Effector memory CD8-positive, alpha-beta T cell (primary cell): Measurements from ENCODE around the gene RPS21.
A peak's percentile ranks its signal among the peaks of the same experiment; 100 is the strongest.

Experiments
- ATAC-seq: fragments of 150-1000 bp; cut with Tn5 transposase; replicated peaks from 2 replicates; pipeline ENCODE4 v1.10.0; 2021; ENCODE audit warnings: mild to moderate bottlenecking, moderate library complexity
- DNase-seq, 3 experiments: peaks; one replicate each; pipeline ENCODE4 v3.0.0; 2021
- H3K27ac Mint-ChIP-seq, 2 donors: one replicate each; pipeline ENCODE4 v1.8.0; 2022; ENCODE audit warnings: mild to moderate bottlenecking in 2 of 2, mixed read lengths in 2 of 2, moderate library complexity in 2 of 2
- H3K27me3 Mint-ChIP-seq, 2 donors: one replicate each; pipeline ENCODE4 v1.8.0; 2022; ENCODE audit warnings: mixed read lengths in 2 of 2
- H3K36me3 Mint-ChIP-seq: one replicate; pipeline ENCODE4 v1.8.0; 2022; ENCODE audit warnings: mild to moderate bottlenecking, moderate library complexity, mixed read lengths; ENCODE audit not compliant: insufficient read depth
- H3K4me1 Mint-ChIP-seq, 2 donors: one replicate each; pipeline ENCODE4 v1.8.0; 2022; ENCODE audit warnings: low read depth in 2 of 2, mixed read lengths in 2 of 2
- H3K4me3 Mint-ChIP-seq, 2 donors: one replicate each; pipeline ENCODE4 v1.8.0; 2022; ENCODE audit warnings: mild to moderate bottlenecking in 2 of 2, mixed read lengths in 2 of 2, moderate library complexity in 2 of 2
- H3K9me3 Mint-ChIP-seq, 2 donors: one replicate each; pipeline ENCODE4 v1.8.0; 2022; ENCODE audit warnings: mixed read lengths in 2 of 2

The RPS21 gene

DNA sequence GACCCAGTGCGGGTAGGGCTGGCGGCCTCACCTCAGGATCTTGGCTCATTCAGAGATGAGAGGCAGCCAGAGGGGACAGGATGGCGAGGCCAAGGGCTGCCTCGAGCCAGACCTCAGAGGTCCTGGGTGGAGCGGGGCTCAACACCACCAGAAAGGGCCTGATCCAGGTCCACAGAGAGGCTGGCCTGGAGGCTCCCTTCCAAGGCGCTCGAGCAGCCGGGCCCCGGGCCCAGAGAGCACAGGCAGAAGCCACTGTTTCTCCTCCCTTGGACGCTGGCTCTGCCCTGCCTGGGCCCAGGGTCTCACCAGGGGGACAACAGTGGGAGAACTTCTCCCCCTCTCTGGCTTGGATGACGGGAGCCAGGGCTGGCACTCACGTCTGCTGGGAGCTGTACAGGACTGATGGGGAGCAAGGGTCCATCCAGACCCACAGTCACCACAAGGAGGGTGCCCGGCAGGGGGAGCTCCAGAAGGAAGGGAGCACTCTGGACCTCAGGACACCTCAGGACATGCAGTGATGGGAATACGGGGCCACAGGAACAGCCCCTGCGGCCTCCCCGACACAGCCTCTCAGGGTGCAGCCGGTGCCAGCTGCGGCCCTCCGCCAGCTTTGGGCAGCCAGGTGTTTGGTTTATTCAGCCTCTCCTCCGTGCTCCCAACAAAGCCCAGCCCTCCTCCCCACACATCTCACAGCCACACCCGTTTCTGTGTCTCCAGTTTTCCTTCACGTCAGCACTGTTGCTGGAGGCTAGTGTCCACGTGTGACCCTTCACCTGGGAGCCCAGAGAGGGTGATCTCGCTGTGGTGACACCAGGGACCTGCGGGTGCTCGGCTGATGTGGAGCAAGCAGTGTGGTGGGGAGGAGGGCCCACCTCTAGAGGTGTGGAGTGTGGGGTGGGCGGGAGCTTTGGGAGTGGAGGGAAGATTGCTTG, 8.7 kb downstream of the RPS21 start:
- DNase-seq (no peak), ATAC-seq (no peak)
- Mint-ChIP-seq H3K4me3 (no peak overlapping the region), H3K9me3 (peaks cover 0 to 8% of the 10 kb centered on the region in 2 donors), H3K36me3 (peaks cover 24% of the 10 kb centered on the region), H3K27ac (peak overlapping the region in 1 of 2 donors; percentile 67), H3K4me1 (peaks cover 0 to 5% of the 10 kb centered on the region in 2 donors), H3K27me3 (no peaks in the 10 kb centered on the region)

DNA sequence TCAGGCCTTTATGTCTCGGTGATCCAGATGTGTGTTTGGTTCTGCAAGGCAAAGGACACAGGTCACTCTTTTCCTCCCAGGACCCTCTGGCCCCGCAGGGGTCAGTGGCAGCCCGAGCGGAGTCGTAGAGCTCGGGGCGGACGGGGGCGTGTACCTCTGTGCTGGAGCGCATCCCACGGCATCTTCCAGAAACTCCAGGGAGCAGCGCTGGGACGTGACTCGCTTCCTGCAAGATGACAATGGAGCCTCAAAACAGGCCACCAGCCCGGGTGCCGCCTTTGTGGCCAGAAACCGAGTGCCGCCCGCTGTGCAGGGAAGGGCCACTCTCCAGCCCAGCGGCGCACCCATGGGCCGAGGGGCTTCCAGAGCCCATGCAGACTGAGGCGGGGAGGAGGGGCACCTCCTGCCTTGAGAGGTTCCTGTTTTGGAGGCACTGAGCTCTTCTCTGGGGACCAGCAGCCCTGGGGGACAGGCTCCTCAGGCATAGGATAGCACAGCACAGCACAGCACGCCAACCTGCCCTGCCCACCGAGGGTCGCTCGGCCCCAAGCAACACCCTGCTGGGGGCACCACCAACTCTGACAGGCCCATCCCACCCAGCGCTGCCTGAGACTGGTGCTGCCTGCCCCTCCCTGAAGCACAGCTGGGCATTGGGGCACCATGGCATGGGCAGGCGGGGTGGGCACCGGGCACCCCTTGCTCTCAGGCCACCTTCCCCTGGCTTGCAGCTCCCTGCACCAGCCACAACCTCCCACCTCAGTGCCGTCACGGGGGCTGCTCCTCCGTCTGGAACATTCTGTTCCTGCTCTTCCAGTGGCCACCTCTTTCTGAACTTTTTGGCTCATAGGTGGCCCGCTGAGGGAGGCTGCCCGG, 9.7 kb downstream of the RPS21 start:
- ATAC-seq (no peak), DNase-seq (no peak)
- Mint-ChIP-seq H3K4me1 (peaks cover 2 to 5% of the 10 kb centered on the region in 2 donors), H3K4me3 (no peak overlapping the region), H3K9me3 (peaks cover 0 to 8% of the 10 kb centered on the region in 2 donors), H3K36me3 (peaks cover 29% of the 10 kb centered on the region), H3K27ac (peak overlapping the region in 1 of 2 donors; percentile 73), H3K27me3 (no peaks in the 10 kb centered on the region)

DNA sequence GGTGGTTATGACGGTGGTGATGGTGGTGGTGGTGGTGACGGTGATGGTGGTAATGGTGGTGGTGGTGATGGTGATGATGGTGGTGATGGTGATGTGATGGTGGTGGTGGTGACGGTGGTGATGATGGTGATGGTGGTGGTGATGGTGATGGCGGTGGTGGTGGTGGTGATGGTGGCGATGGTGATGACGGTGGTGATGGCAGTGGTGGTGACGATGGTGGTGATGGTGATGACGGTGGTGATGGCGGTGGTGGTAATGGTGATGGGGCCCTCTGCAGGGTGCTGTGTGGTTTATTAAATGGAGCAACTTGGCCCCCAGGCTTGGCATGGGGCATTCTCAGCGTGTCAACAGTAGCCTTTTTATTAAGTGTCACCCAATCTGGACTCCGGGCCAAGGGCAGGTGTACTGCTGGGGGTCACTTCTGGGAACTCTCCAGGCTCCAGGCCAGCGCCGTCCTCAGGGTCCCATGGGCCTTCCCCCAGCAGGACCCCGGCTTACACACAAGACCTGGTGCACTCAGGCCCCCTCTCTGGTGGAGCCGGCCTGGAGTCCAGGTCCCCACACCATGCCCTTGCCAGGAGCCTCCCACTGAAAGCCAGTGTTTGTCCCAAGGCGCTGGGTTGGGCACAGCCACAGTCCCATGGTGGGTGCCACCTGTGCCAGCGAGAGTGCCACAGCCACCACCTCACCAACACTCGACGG, 11.4 kb downstream of the RPS21 start:
- H3K9me3 Mint-ChIP-seq = peaks cover 0 to 8% of the 10 kb centered on the region in 2 donors
- peaks cover 2 to 5% of the 10 kb centered on the region in 2 donors for H3K4me1 Mint-ChIP-seq
- DNase-seq (no peak), ATAC-seq (no peak)
- no peaks in the 10 kb centered on the region for H3K27me3 Mint-ChIP-seq
- H3K36me3 Mint-ChIP-seq = peaks cover 30% of the 10 kb centered on the region
- H3K4me3 Mint-ChIP-seq = no peak overlapping the region
- H3K27ac Mint-ChIP-seq = peak overlapping the region in 1 of 2 donors; percentile 62

DNA sequence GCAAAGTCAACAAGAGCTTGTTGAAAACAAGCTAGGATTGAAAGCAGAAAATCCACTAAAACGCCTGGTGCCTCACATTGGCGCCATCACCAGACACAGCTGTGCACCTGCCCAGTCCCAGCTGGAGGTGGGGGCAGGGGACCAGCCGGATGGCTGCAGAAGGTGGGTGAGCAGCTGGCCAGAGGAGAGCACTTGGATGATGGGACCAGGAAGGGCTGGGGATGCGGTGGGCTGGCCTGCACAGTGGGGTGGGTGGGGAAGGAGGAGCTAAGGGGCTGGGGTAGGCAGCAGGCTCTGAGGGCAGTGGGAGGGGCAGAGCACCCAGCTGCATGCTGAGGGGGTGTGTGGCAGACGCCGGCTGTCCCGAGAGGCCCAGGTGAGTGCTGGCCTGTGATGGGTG, 13.1 kb downstream of the RPS21 start:
- Mint-ChIP-seq H3K27ac (peak overlapping the region in 1 of 2 donors; percentile 72), H3K4me1 (peaks cover 5 to 7% of the 10 kb centered on the region in 2 donors), H3K27me3 (no peaks in the 10 kb centered on the region), H3K4me3 (no peak overlapping the region), H3K36me3 (peaks cover 30% of the 10 kb centered on the region), H3K9me3 (peaks cover 0 to 8% of the 10 kb centered on the region in 2 donors)
- ATAC-seq = no peak
- no peak for DNase-seq

DNA sequence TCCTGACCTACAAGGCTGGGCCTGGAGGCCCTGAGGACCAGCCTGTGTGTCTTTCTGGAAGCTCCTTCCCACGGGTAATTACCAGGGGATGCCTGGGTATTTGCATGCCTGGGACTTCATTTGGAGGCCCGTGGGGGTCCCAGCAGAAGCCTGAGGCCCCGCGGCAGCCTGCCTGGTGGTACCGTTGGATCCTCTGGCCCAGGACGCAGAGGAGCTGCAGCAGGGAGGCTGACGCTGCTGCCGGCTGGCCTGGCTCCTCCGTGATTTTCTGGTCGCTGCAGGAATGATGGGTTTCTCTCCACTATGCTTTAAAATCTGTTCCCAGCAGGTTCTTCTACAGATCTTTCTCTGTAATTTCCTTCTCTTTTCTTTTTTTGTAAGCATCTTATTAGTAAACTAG, 13.6 kb downstream of the RPS21 start:
- Mint-ChIP-seq H3K4me3 (no peak overlapping the region), H3K9me3 (peaks cover 0 to 8% of the 10 kb centered on the region in 2 donors), H3K27ac (peak overlapping the region in 1 of 2 donors; percentile 60), H3K36me3 (peaks cover 28% of the 10 kb centered on the region), H3K27me3 (no peaks in the 10 kb centered on the region), H3K4me1 (peaks cover 9 to 12% of the 10 kb centered on the region in 2 donors)
- ATAC-seq (no peak), DNase-seq (no peak)

DNA sequence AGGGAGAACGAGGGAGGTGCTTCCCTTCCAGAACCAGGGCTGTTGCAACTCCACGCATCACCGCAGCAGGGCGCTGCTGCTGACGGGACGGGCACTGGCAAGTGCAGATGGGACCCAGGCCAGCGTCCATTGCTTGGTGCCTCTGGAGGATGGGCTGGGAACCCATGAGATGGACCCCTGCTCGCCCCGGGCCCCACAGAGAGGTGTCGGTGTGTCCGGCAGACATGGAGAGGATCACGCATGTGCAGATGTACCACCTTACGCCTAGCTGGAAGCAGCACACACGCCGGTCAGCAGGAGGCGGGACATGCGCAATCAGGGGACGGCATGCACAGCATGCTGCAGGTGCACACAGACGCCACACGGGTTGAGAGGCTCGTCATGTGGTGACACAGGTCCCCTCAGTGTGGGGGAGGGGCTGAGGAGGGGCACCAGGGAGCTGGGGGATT, 14.5 kb downstream of the RPS21 start:
- Mint-ChIP-seq H3K4me1 (peaks cover 17 to 20% of the 10 kb centered on the region in 2 donors), H3K4me3 (no peak overlapping the region), H3K9me3 (peaks cover 0 to 8% of the 10 kb centered on the region in 2 donors), H3K27me3 (no peaks in the 10 kb centered on the region), H3K27ac (peak overlapping the region in 1 of 2 donors; percentile 60), H3K36me3 (peaks cover 24% of the 10 kb centered on the region)
- ATAC-seq (no peak), DNase-seq (no peak)

DNA sequence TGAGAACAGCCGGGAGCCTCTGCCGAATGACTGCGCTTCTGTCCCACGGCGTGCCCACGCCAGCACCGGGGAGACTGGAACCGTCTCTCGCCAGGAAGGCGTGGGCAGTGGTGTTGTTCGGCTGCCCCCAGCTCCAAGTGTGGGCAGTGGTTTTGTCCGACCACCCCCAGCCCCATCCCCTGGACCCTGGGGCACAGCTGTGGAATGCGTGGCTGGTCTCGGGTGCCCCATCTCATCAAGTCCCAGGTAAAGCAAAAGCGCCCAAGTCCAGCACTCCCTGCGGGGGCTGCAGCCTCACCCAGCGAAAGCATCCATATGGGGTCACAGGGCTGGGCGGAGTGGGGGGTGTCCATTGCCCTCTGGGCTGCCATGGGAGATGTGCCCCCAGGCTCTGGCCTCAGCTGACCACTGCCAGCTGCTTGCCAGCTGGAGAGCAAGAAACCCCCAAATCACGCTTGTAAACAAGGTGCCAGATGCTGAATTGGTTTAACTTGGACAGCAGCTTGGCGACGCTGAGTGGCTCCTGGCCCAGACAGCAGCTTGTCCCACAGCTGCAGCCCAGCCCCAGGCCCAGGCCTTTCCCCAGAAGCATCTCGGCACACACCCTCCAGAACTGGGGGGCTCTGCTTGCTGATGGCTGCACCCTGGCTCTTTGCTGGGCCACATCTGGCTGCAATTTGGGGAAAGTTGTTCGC, 15.7 kb downstream of the RPS21 start:
- no peak for DNase-seq

DNA sequence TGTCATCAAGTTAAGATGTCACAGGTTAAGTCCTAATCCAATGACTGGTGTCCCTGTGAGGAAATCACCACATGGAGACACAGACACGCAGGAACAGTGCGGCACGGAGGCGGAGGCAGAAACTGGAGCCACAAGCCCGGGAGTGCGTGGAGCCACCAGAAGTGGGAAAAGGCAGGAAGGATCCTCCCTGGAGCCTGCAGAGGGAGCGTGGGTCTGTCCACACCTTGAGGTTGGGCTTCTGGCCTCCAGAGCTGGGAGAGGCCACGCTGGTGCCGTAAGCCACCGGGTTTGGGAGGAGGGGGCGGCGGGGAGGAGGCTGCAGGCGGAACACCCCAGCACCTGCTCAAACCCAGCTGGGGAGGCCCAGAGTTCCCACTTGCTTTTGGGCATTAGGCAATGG, 16.4 kb downstream of the RPS21 start:
- H3K27me3 Mint-ChIP-seq = no peaks in the 10 kb centered on the region
- DNase-seq (no peak), ATAC-seq (no peak)
- H3K9me3 Mint-ChIP-seq = no peaks in the 10 kb centered on the region
- peaks cover 15% of the 10 kb centered on the region for H3K36me3 Mint-ChIP-seq
- H3K27ac Mint-ChIP-seq = no peak overlapping the region
- H3K4me1 Mint-ChIP-seq = peaks cover 16 to 23% of the 10 kb centered on the region in 2 donors
- H3K4me3 Mint-ChIP-seq = no peak overlapping the region

More for the DNA sequence above, 15.7 kb downstream of the RPS21 start:
- Mint-ChIP-seq H3K27me3 (no peaks in the 10 kb centered on the region), H3K4me3 (no peak overlapping the region), H3K9me3 (peaks cover 0 to 7% of the 10 kb centered on the region in 2 donors), H3K36me3 (peaks cover 17% of the 10 kb centered on the region), H3K4me1 (peaks cover 17 to 21% of the 10 kb centered on the region in 2 donors), H3K27ac (no peak overlapping the region)
- no peak for ATAC-seq

DNA sequence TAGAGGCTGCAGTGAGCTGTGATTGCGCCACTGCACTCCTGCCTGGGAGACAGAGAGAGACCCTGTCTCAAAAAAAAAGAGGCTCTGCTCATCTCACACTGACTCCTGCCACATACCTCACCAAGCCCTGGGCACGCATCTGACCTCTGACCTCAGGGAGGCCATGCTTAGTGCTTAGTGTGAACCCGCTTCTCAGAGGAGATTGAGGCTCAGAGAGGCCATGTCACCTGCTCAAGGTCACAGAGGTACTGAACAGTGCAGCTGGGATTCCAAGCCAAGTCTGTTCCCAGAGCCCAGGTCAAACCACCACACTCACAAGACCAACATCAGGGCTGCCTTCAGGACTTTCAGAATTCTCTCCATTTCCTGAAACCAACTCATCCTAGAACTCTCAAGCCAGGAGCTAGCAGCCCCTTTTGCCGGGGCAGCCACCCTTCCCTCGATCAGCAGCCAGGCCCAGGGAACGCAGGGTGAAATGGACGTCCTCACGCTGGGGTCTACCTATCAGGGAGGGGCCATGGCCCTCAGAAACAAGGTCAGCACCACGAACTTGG, 17.3 kb downstream of the RPS21 start:
- Mint-ChIP-seq H3K27ac (no peak overlapping the region), H3K36me3 (peaks cover 18% of the 10 kb centered on the region), H3K4me1 (peaks cover 16 to 23% of the 10 kb centered on the region in 2 donors), H3K27me3 (no peaks in the 10 kb centered on the region), H3K9me3 (no peaks in the 10 kb centered on the region), H3K4me3 (peak overlapping the region in 1 of 2 donors; percentile 20)
- DNase-seq = no peak
- no peak for ATAC-seq

DNA sequence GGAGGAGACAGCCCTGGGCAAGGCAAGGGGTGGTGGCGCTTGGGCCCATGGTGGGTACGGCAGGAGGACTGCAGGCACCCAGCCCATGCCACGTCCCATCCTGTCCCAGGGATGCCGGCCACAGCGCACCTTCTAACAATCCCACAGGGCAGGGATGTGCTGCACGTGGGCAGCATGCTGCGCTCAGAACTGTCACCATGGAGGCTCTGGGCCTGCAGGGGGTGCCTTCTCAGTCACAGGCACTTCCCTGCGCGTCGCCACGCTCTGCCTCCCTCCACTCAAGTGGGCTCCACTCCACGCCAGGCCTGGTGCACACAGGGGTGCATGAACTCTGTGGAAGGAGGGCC, 17.8 kb downstream of the RPS21 start:
- Mint-ChIP-seq H3K4me3 (no peak overlapping the region), H3K9me3 (no peaks in the 10 kb centered on the region), H3K36me3 (peaks cover 16% of the 10 kb centered on the region), H3K27me3 (no peaks in the 10 kb centered on the region), H3K4me1 (peaks cover 16 to 26% of the 10 kb centered on the region in 2 donors), H3K27ac (no peak overlapping the region)
- ATAC-seq (no peak), DNase-seq (no peak)

DNA sequence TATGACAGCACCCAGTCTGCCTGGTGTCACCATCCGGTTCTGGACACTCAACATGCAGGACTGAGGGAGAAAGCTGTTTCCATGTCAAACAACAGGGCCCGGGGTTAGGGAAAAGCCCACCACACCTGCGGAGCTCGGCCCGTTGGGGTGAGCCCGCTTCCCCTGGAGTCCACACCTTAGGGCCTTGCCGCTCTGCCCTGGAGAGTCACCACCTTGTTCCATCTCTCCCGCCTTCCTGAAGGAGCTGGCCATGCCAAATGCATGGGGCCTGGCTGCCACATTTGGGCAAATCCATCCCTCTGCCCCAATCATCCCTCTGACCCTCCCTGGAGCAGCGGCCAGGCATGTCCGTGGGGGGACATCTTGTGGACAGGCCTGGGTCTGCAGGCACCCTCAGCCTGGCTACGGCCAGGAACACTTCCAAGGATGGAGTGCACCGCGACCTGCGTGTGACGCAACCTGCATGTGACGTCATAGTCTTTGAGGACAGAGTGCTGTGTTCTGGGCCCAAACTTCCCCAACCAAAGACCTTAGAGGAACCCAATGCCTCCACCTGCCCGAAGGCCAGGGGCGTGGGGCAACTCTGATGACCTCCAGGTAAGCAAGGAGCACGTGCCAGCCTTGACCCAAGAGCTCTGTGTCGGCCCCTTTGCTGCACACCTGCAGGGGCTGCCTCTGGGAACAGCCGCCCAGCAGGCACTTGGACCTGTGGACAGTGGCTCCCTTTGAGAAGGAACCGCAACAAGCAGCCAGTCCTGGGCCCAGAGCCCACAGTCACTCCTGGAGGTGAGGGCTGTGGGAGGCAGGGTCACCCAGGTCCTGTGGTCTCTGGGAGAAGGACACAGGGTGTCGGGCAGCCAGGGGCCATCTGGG, 18.4 kb downstream of the RPS21 start:
- Mint-ChIP-seq H3K36me3 (peaks cover 15% of the 10 kb centered on the region), H3K4me3 (peak overlapping the region; percentile 78 to 82), H3K9me3 (no peaks in the 10 kb centered on the region), H3K27me3 (no peaks in the 10 kb centered on the region), H3K4me1 (peaks cover 16 to 31% of the 10 kb centered on the region in 2 donors), H3K27ac (peak overlapping the region; percentile 63 to 79)
- DNase-seq (no peak), ATAC-seq (no peak)
